ENCODE results near the gene TNIP2.

DNA sequence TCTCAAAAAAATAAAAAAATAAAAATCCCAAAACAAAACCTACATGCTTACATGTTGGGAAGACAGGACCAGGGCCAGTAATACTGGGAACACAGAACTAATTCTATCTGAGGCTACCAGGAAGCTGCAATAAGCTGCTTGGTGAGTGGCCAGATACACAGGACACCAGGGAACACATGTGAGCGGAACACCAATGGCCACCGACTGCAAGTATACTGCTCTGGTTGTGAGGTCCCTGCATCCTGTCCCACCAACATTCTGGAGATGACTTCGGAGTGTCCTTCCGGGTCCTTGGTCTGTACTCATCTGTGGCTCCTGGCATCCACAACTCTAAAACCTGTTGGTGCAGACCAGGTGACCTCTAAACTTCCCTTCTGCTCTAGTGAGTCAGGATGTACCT is 2.7 kb downstream of the TNIP2 start:
- TF ChIP-seq, protein P1, sequence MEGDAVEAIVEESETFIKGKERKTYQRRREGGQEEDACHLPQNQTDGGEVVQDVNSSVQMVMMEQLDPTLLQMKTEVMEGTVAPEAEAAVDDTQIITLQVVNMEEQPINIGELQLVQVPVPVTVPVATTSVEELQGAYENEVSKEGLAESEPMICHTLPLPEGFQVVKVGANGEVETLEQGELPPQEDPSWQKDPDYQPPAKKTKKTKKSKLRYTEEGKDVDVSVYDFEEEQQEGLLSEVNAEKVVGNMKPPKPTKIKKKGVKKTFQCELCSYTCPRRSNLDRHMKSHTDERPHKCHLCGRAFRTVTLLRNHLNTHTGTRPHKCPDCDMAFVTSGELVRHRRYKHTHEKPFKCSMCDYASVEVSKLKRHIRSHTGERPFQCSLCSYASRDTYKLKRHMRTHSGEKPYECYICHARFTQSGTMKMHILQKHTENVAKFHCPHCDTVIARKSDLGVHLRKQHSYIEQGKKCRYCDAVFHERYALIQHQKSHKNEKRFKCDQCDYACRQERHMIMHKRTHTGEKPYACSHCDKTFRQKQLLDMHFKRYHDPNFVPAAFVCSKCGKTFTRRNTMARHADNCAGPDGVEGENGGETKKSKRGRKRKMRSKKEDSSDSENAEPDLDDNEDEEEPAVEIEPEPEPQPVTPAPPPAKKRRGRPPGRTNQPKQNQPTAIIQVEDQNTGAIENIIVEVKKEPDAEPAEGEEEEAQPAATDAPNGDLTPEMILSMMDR (IDR thresholded peaks at IDR 0.05; ENCODE audit: insufficient read depth, low read length, poor library complexity, severe bottlenecking) = no peak
- no peak for TF ChIP-seq EZH2phosphoT487 (conservative IDR thresholded peaks at IDR 0.05; ENCODE audit: low read length)
